Measurements from ENCODE around the gene IRAK3. TPM values are rescaled to one million over a fixed set of nuclear protein-coding genes. Genes with fewer than 3 reads are reported as not detected.

IRAK3 gene
- total RNA-seq, 1 donor from 2014 or later, result 2.2 TPM

DNA sequence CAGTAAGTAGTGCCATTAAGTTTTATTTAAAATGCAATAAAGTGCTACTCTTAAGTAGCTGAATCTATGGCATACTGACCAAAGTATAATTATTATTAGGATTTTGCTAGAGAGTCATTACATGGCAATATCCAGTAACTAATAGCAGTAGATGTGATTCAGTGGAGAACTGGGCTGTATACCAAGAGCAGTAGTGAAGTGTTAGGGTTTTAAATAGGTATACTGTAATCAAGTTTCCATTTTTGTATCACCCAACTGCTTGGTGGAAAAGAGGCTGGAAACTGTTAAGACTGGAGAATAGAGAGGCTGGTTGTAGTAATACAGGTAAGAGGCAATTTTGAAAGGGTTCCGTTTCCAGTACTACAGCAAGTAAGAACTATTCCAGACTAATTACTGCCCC lies 45.1 kb upstream of the IRAK3 start:
- TF ChIP-seq, protein P1, sequence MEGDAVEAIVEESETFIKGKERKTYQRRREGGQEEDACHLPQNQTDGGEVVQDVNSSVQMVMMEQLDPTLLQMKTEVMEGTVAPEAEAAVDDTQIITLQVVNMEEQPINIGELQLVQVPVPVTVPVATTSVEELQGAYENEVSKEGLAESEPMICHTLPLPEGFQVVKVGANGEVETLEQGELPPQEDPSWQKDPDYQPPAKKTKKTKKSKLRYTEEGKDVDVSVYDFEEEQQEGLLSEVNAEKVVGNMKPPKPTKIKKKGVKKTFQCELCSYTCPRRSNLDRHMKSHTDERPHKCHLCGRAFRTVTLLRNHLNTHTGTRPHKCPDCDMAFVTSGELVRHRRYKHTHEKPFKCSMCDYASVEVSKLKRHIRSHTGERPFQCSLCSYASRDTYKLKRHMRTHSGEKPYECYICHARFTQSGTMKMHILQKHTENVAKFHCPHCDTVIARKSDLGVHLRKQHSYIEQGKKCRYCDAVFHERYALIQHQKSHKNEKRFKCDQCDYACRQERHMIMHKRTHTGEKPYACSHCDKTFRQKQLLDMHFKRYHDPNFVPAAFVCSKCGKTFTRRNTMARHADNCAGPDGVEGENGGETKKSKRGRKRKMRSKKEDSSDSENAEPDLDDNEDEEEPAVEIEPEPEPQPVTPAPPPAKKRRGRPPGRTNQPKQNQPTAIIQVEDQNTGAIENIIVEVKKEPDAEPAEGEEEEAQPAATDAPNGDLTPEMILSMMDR (IDR thresholded peaks at IDR 0.05; ENCODE audit: unreplicated experiment), result no peak
- H3K9me3 Mint-ChIP-seq, result peaks cover 37% of the 10 kb centered on the region
- peaks cover 45% of the 10 kb centered on the region for H3K36me3 Mint-ChIP-seq
- H3K27me3 Mint-ChIP-seq (ENCODE audit: low read depth), result no peaks in the 10 kb centered on the region
- H3K27ac Mint-ChIP-seq, result no peak overlapping the region
- H3K4me1 Mint-ChIP-seq, result peaks cover 5% of the 10 kb centered on the region
- DNase-seq (ENCODE audit: low spot score in 2 of 2, unreplicated experiment in 2 of 2), result no peak
- no peak overlapping the region for H3K4me3 Mint-ChIP-seq

DNA sequence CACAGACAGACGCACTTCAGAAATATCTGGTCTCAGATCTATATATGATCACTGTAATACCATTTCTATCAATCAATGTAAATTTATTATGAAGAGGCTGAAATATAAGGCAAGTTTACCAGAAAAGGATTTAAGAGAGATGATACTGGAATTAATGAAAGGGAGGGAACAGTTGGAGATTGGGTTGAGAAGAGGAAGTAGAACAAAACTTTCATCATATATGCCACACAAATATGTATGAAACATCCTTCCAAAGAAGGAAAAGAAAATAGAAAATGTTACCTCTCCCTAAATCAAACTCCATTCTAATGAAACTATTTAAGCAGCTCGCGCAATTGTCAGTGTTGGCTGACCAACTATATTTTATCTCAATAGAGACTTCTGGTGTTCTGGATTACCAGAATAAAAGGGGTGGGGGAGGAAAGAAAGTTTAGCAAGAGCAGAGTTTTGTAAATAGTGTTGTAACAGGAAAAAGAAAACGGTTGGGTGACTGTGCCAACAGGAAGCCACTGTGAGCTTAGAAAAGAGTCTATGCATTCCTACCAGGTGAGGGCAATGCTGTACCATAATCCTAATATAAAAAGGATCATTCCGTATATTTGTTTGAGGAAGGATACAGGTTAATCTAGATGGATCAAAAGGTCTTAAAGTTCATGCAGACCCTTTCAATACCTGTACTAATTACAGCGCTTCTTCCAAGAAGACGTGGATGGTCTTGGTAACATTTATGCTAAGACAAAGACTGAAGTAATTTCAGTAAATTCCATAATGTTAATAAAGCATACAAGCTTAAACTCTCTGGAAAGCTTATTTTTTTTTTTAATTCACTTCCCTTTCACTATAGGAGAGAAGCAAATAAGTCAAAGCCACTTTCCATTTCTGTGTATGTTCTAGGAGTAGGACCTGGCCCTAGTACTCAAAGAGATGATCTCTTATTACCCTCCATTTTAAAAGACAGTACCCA lies 43.9 kb upstream of the IRAK3 start:
- H3K4me1 Mint-ChIP-seq, result peaks cover 5% of the 10 kb centered on the region
- no peak for DNase-seq (ENCODE audit: low spot score in 2 of 2, unreplicated experiment in 2 of 2)
- H3K27ac Mint-ChIP-seq, result peak overlapping the region; percentile 78
- no peaks in the 10 kb centered on the region for H3K27me3 Mint-ChIP-seq (ENCODE audit: low read depth)
- TF ChIP-seq, protein P1 (IDR thresholded peaks at IDR 0.05; ENCODE audit: unreplicated experiment), result no peak
- H3K9me3 Mint-ChIP-seq, result peaks cover 27% of the 10 kb centered on the region
- H3K4me3 Mint-ChIP-seq, result no peak overlapping the region
- H3K36me3 Mint-ChIP-seq, result peaks cover 36% of the 10 kb centered on the region

DNA sequence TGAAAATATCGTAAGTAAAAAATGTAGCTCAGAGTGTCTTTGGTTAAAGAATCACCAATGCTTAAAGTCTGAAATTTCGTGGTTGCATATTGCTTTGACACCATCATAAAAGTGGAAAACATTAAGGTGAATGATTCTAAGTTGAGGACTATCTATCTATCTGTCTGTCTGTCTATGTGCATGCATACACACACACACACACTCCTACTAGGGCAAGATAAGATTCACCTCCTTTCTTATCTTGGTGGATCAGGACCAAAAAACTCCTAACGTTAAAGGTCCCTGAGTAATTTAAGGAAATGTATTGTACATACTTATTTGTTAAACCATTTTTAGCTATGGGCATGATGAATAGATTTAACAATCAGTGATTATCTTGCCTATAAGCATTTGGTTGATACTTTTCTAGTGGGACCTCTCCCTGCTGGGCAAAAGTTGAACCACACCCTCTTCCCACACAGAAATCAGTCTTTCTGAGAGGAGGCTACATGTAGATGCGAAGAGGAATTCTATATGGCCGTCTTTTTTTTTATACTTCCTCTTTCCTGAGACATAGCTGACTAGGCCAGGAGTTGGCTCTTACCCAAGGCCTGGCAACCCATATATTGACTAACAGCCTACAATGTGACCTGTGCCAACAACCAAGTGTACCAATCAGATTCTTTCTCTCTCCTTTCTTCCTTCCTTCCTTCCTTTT lies 39.2 kb upstream of the IRAK3 start:
- DNase-seq (ENCODE audit: low spot score in 2 of 2, unreplicated experiment in 2 of 2), result no peak
- TF ChIP-seq, protein P1 (IDR thresholded peaks at IDR 0.05; ENCODE audit: unreplicated experiment), result peak; percentile 45
- Mint-ChIP-seq H3K27ac (no peak overlapping the region), H3K9me3 (no peaks in the 10 kb centered on the region), H3K4me3 (no peak overlapping the region), H3K4me1 (peaks cover 2% of the 10 kb centered on the region), H3K36me3 (peaks cover 5% of the 10 kb centered on the region), H3K27me3 (ENCODE audit: low read depth) (no peaks in the 10 kb centered on the region)

DNA sequence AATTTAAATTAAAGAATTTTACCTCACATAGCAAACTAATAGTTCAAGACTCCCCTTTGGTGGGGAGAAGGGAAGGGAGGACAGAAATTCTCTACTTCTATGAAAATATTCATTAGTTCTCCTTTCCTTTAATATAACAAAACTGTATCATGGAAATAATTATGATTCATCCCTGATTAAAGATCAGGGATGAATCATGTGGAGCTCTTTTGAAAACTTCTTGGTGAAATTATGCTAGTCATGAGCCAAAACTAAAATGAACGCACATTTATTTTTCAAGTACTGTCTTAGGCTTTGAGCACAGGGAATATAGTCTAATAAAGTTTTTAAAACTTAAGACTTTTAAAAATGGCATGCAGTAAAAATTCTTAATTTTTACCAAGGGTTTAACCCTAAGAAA lies 36.3 kb upstream of the IRAK3 start:
- peaks cover 2% of the 10 kb centered on the region for H3K36me3 Mint-ChIP-seq
- H3K9me3 Mint-ChIP-seq, result no peaks in the 10 kb centered on the region
- H3K27me3 Mint-ChIP-seq (ENCODE audit: low read depth), result peaks cover 1% of the 10 kb centered on the region

DNA sequence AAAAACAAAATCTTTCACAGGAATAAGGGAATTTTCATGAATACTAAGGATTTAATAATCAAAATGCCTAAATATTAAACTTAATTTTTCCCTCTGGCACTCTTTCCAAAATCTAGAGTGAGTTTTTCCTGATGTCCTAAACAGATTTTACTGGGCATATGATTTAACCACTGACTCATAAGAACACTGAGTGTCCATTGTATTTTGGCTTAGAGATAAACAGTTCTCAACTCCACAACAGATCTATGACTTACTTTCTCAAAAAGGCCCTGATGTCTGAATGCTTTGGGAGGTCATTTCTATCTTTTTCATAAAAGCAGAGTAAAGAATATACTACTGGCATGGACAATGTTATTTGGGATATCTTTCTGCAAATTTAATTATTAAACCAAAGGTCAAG lies 34.2 kb upstream of the IRAK3 start:
- Mint-ChIP-seq H3K27me3 (ENCODE audit: low read depth) (peaks cover 1% of the 10 kb centered on the region), H3K9me3 (no peaks in the 10 kb centered on the region), H3K4me1 (no peaks in the 10 kb centered on the region), H3K36me3 (peaks cover 11% of the 10 kb centered on the region), H3K27ac (no peak overlapping the region), H3K4me3 (no peak overlapping the region)
- TF ChIP-seq, protein P1 (IDR thresholded peaks at IDR 0.05; ENCODE audit: unreplicated experiment), result no peak
- DNase-seq (ENCODE audit: low spot score in 2 of 2, unreplicated experiment in 2 of 2), result no peak

More for the DNA sequence above, 36.3 kb upstream of the IRAK3 start:
- Mint-ChIP-seq H3K4me1 (no peaks in the 10 kb centered on the region), H3K4me3 (no peak overlapping the region), H3K27ac (no peak overlapping the region)
- DNase-seq (ENCODE audit: low spot score in 2 of 2, unreplicated experiment in 2 of 2), result no peak
- TF ChIP-seq, protein P1 (IDR thresholded peaks at IDR 0.05; ENCODE audit: unreplicated experiment), result no peak
